Measurements from ENCODE around the gene TRIB2.
A peak's percentile ranks its signal among the peaks of the same experiment; 100 is the strongest.

Gene TRIB2

DNA sequence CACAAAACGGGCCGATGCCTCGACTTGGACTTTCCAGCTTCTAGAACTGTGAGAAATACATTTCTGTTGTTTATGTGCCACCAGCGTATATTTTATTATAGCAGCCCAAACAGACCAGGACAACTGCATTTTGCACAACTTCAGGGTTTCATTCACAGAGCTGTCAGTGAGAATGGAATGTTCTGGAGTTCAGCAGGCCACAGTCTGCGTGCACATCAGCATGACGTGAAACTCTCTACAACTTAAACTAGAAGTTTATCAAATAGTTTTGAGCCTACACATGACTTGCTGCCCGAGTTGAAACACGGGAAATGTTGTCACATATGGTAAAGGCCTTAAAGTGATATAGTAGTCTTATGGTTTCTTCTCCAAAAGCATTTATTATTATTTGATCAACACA, 3.9 kb upstream of the TRIB2 start:
- DNase-seq: peak; percentile 84
- no peak overlapping the region for H3K9ac ChIP-seq (ENCODE audit: low read length)
- peaks cover 8% of the 10 kb centered on the region for H3K4me1 ChIP-seq (ENCODE audit: control insufficient read depth, insufficient read depth, low read depth, low read length)
- no peaks in the 10 kb centered on the region for H3K36me3 ChIP-seq (ENCODE audit: control insufficient read depth in 1 of 2, insufficient read depth in 2 of 2, low read depth in 1 of 2, low read length in 2 of 2)
- no peak overlapping the region for H2BK5ac ChIP-seq (ENCODE audit: low read depth, low read length, poor library complexity, severe bottlenecking)
- H3K79me1 ChIP-seq (replicated peaks; ENCODE audit: low read length, poor library complexity, severe bottlenecking): peaks cover 2% of the 10 kb centered on the region
- H3K4ac ChIP-seq (ENCODE audit: low read depth in 1 of 2, low read length in 2 of 2): no peak overlapping the region
- H3K4me3 ChIP-seq (ENCODE audit: insufficient read depth in 1 of 2, low read depth in 1 of 2, low read length in 2 of 2): no peak overlapping the region
- no peak overlapping the region for H3K27ac ChIP-seq (ENCODE audit: low read length, poor library complexity, severe bottlenecking)
- no peak overlapping the region for H4K8ac ChIP-seq (ENCODE audit: low read length)
- no peak overlapping the region for H2BK120ac ChIP-seq (ENCODE audit: low read depth, low read length)
- H2AK5ac ChIP-seq (ENCODE audit: low read length, severe bottlenecking): no peak overlapping the region
- no peak overlapping the region for H2BK15ac ChIP-seq (ENCODE audit: low read depth, poor library complexity, severe bottlenecking)
- no peak overlapping the region for H4K91ac ChIP-seq (ENCODE audit: low read length)
- no peak overlapping the region for H3K18ac ChIP-seq (ENCODE audit: low read depth in 1 of 2, low read length in 2 of 2)
- H3K14ac ChIP-seq (ENCODE audit: low read length in 2 of 2): no peak overlapping the region
- no peak overlapping the region for H2BK12ac ChIP-seq (ENCODE audit: low read length in 2 of 2)
- H3K27me3 ChIP-seq (ENCODE audit: control insufficient read depth in 1 of 2, insufficient read depth in 1 of 2, low read length in 2 of 2): no peaks in the 10 kb centered on the region
- no peak overlapping the region for H3K4me2 ChIP-seq (ENCODE audit: low read length, poor library complexity, severe bottlenecking)
- H3K23ac ChIP-seq (ENCODE audit: low read length in 2 of 2): no peak overlapping the region
- WGBS: 88% methylated on average over 6 of the region's 8 CpGs
- H3K9me3 ChIP-seq (ENCODE audit: control insufficient read depth, low read length): no peaks in the 10 kb centered on the region
- H2AFZ ChIP-seq (ENCODE audit: low read depth, low read length): no peak overlapping the region

DNA sequence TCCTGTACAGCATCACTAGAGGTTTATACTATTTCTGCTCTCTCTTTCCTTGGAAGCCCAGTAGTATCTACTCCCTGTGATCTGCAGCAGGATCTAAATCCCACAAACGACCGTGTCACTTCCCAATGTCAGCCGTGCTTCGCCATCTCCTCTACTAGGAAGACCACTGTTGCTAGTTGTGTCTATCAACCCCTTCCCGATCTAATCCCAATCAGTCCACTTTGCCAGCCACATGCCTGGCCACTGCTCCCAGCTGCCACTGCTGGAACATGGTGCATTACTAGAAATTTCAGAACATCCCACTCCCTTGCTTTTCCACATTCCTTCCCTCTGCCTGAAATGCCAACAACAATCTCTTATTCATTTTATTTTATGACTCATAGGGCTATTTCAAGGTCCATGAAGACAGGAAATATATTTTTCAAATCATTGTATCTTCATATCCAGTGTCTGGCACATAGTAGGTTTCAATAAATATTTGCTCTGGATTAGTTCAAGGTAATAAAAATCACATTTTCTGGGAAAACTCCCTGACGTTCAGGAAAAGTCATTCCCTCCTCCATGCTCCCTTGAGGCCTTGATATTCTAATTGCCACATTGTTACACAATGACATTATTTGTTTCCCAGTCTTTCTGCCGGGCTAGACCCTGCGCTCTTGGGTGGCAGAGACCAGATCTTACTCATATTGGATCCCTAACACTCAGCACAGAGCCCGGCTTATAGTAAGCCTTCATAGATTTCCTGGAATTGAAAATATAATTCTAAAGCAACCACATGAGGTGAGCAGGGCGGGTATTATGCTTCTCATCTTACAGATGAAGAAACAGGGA, 2.1 kb upstream of the TRIB2 start:
- Histone ChIP-seq H3K4ac (ENCODE audit: low read depth in 1 of 2, low read length in 2 of 2) (no peak overlapping the region), H3K18ac (ENCODE audit: low read depth in 1 of 2, low read length in 2 of 2) (peak overlapping the region in 1 of 2 experiments; percentile 89), H2BK12ac (ENCODE audit: low read length in 2 of 2) (no peak overlapping the region), H3K36me3 (ENCODE audit: control insufficient read depth in 1 of 2, insufficient read depth in 2 of 2, low read depth in 1 of 2, low read length in 2 of 2) (no peaks in the 10 kb centered on the region), H3K4me3 (ENCODE audit: insufficient read depth in 1 of 2, low read depth in 1 of 2, low read length in 2 of 2) (no peak overlapping the region), H3K23ac (ENCODE audit: low read length in 2 of 2) (no peak overlapping the region), H3K4me2 (ENCODE audit: low read length, poor library complexity, severe bottlenecking) (no peak overlapping the region), H3K27me3 (ENCODE audit: control insufficient read depth in 1 of 2, insufficient read depth in 1 of 2, low read length in 2 of 2) (no peaks in the 10 kb centered on the region), H3K14ac (ENCODE audit: low read length in 2 of 2) (no peak overlapping the region), H4K91ac (ENCODE audit: low read length) (peak overlapping the region; percentile 54), H2AK5ac (ENCODE audit: low read length, severe bottlenecking) (no peak overlapping the region), H3K4me1 (ENCODE audit: control insufficient read depth, insufficient read depth, low read depth, low read length) (peaks cover 11% of the 10 kb centered on the region), H2AFZ (ENCODE audit: low read depth, low read length) (no peak overlapping the region), H3K79me1 (replicated peaks; ENCODE audit: low read length, poor library complexity, severe bottlenecking) (peaks cover 4% of the 10 kb centered on the region), H2BK15ac (ENCODE audit: low read depth, poor library complexity, severe bottlenecking) (no peak overlapping the region), H2BK5ac (ENCODE audit: low read depth, low read length, poor library complexity, severe bottlenecking) (no peak overlapping the region), H2BK120ac (ENCODE audit: low read depth, low read length) (no peak overlapping the region), H4K8ac (ENCODE audit: low read length) (no peak overlapping the region), H3K27ac (ENCODE audit: low read length, poor library complexity, severe bottlenecking) (no peak overlapping the region), H3K9ac (ENCODE audit: low read length) (no peak overlapping the region), H3K9me3 (ENCODE audit: control insufficient read depth, low read length) (no peaks in the 10 kb centered on the region)
- 83% methylated on average over 10 of the region's 10 CpGs for WGBS
- peak; percentile 47 for DNase-seq

DNA sequence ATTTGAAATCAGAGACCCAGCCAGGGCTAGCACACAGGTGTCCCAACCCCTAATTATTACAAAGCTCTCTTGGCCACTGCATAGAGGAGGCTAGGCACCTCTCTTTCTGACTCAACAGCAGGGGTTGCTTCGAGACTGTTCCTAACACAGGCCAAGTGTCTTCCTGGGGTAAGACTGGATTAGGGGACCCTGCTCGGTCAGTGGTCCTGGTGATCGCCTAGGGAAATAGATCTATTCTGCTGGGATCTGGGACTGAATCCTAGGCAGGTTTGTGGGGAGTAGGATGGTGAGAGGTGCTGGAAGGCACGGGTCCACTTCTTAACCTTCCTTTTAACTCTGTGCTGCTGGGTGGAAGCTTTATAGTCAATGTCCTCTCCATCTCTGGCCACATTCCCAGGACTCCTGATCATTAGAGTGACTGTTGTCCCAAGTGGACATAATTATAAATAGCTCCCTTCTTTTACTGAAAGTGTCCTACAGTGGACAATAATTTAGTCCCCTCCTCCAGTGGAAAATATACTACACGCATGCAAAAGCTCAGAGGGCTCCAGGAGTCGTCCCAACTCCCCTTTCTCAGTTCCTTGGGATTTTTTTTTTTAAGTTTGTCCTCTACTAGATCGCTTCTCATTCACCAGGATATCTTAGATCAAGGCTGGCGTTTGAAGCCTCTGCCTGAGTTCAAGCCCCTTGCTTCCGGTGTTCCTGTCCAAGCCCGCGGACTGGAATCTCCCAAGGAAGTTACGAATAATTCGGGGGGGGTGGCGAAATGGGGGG, 1.3 kb upstream of the TRIB2 start:
- no peak overlapping the region for H3K23ac ChIP-seq (ENCODE audit: low read length in 2 of 2)
- H3K27me3 ChIP-seq (ENCODE audit: control insufficient read depth in 1 of 2, insufficient read depth in 1 of 2, low read length in 2 of 2): no peaks in the 10 kb centered on the region
- no peak overlapping the region for H3K9ac ChIP-seq (ENCODE audit: low read length)
- H3K36me3 ChIP-seq (ENCODE audit: control insufficient read depth in 1 of 2, insufficient read depth in 2 of 2, low read depth in 1 of 2, low read length in 2 of 2): no peaks in the 10 kb centered on the region
- H2AK5ac ChIP-seq (ENCODE audit: low read length, severe bottlenecking): peak overlapping the region; percentile 18
- peak; percentile 32 for DNase-seq
- peaks cover 4% of the 10 kb centered on the region for H3K79me1 ChIP-seq (replicated peaks; ENCODE audit: low read length, poor library complexity, severe bottlenecking)
- peak overlapping the region; percentile 80 for H4K91ac ChIP-seq (ENCODE audit: low read length)
- peak overlapping the region in 1 of 2 experiments; percentile 62 for H3K14ac ChIP-seq (ENCODE audit: low read length in 2 of 2)
- H3K27ac ChIP-seq (ENCODE audit: low read length, poor library complexity, severe bottlenecking): no peak overlapping the region
- no peak overlapping the region for H3K4me2 ChIP-seq (ENCODE audit: low read length, poor library complexity, severe bottlenecking)
- peak overlapping the region; percentile 76 for H4K8ac ChIP-seq (ENCODE audit: low read length)
- H3K4ac ChIP-seq (ENCODE audit: low read depth in 1 of 2, low read length in 2 of 2): peak overlapping the region in 1 of 2 experiments; percentile 2
- no peak overlapping the region for H2BK5ac ChIP-seq (ENCODE audit: low read depth, low read length, poor library complexity, severe bottlenecking)
- H2BK120ac ChIP-seq (ENCODE audit: low read depth, low read length): peak overlapping the region; percentile 66
- peak overlapping the region in 1 of 2 experiments; percentile 80 for H3K4me3 ChIP-seq (ENCODE audit: insufficient read depth in 1 of 2, low read depth in 1 of 2, low read length in 2 of 2)
- WGBS: 56% methylated on average over 13 of the region's 14 CpGs
- peak overlapping the region; percentile 8 for H2BK15ac ChIP-seq (ENCODE audit: low read depth, poor library complexity, severe bottlenecking)
- H3K18ac ChIP-seq (ENCODE audit: low read depth in 1 of 2, low read length in 2 of 2): peak overlapping the region; percentile 96
- no peak overlapping the region for H2AFZ ChIP-seq (ENCODE audit: low read depth, low read length)
- peak overlapping the region; percentile 57 to 83 for H2BK12ac ChIP-seq (ENCODE audit: low read length in 2 of 2)
- H3K4me1 ChIP-seq (ENCODE audit: control insufficient read depth, insufficient read depth, low read depth, low read length): peaks cover 11% of the 10 kb centered on the region
- H3K9me3 ChIP-seq (ENCODE audit: control insufficient read depth, low read length): no peaks in the 10 kb centered on the region

DNA sequence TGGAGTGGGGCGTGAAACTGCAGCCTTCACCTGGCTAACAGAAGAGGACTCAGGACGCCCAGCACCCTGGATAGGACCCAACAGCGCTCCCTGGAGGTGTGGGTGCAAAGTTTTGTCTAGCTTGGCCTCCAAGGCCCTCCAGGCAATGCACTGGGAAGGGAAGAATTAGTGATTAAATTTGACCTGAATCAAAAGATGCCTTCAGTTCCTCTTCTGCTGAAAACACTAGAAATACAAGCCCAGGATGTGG, 779 bp upstream of the TRIB2 start:
- Histone ChIP-seq H3K23ac (ENCODE audit: low read length in 2 of 2) (no peak overlapping the region), H3K79me1 (replicated peaks; ENCODE audit: low read length, poor library complexity, severe bottlenecking) (peaks cover 4% of the 10 kb centered on the region), H2BK12ac (ENCODE audit: low read length in 2 of 2) (peak overlapping the region in 1 of 2 experiments; percentile 57), H3K4me1 (ENCODE audit: control insufficient read depth, insufficient read depth, low read depth, low read length) (peaks cover 11% of the 10 kb centered on the region), H3K18ac (ENCODE audit: low read depth in 1 of 2, low read length in 2 of 2) (peak overlapping the region; percentile 96), H2AFZ (ENCODE audit: low read depth, low read length) (no peak overlapping the region), H2AK5ac (ENCODE audit: low read length, severe bottlenecking) (no peak overlapping the region), H2BK5ac (ENCODE audit: low read depth, low read length, poor library complexity, severe bottlenecking) (no peak overlapping the region), H2BK15ac (ENCODE audit: low read depth, poor library complexity, severe bottlenecking) (peak overlapping the region; percentile 8), H3K27me3 (ENCODE audit: control insufficient read depth in 1 of 2, insufficient read depth in 1 of 2, low read length in 2 of 2) (no peaks in the 10 kb centered on the region), H2BK120ac (ENCODE audit: low read depth, low read length) (peak overlapping the region; percentile 93), H3K4me2 (ENCODE audit: low read length, poor library complexity, severe bottlenecking) (peak overlapping the region; percentile 86), H3K36me3 (ENCODE audit: control insufficient read depth in 1 of 2, insufficient read depth in 2 of 2, low read depth in 1 of 2, low read length in 2 of 2) (no peaks in the 10 kb centered on the region), H3K9ac (ENCODE audit: low read length) (peak overlapping the region; percentile 89), H3K9me3 (ENCODE audit: control insufficient read depth, low read length) (no peaks in the 10 kb centered on the region), H4K91ac (ENCODE audit: low read length) (no peak overlapping the region), H3K27ac (ENCODE audit: low read length, poor library complexity, severe bottlenecking) (peak overlapping the region; percentile 81), H3K4me3 (ENCODE audit: insufficient read depth in 1 of 2, low read depth in 1 of 2, low read length in 2 of 2) (peak overlapping the region in 1 of 2 experiments; percentile 80), H3K4ac (ENCODE audit: low read depth in 1 of 2, low read length in 2 of 2) (peak overlapping the region; percentile 95 to 99), H3K14ac (ENCODE audit: low read length in 2 of 2) (no peak overlapping the region), H4K8ac (ENCODE audit: low read length) (peak overlapping the region; percentile 92)
- peak; percentile 82 for DNase-seq
- 8% methylated on average over 3 of the region's 3 CpGs for WGBS
